ENCODE data around the gene KCNIP2.

GRCh38 chr10:101881036-101881774, 37.6 kb upstream of the KCNIP2 start:
- no peak for TF ChIP-seq JUND (IDR thresholded peaks at IDR 0.05)
- no peak for TF ChIP-seq CTCF (IDR thresholded peaks at IDR 0.05; ENCODE audit: low read depth, low read length, missing input control)
- no peak for TF ChIP-seq ATF3 (IDR thresholded peaks at IDR 0.05)
- no peak for TF ChIP-seq REST (IDR thresholded peaks at IDR 0.05)
- no peak for TF ChIP-seq RAD21 (IDR thresholded peaks at IDR 0.05)
- TF ChIP-seq FOXA2 (IDR thresholded peaks at IDR 0.05), result no peak
- no peak for TF ChIP-seq SP1 (IDR thresholded peaks at IDR 0.05)
- TF ChIP-seq GABPA (IDR thresholded peaks at IDR 0.05 in 1 of 2, conservative IDR thresholded peaks at IDR 0.05 in 1 of 2), result no peak
- no peak for TF ChIP-seq MAX (IDR thresholded peaks at IDR 0.05)
- TF ChIP-seq ZBTB33 (IDR thresholded peaks at IDR 0.05), result no peak
- TF ChIP-seq YY1 (IDR thresholded peaks at IDR 0.05), result no peak
- TF ChIP-seq RXRA (IDR thresholded peaks at IDR 0.05), result no peak
- TF ChIP-seq EGR1 (IDR thresholded peaks at IDR 0.05; ENCODE audit: low read depth in 2 of 2), result no peak
- no peak for TF ChIP-seq TAF1 (conservative IDR thresholded peaks at IDR 0.05)

Data from liver (tissue), 3 donors.